Adipocyte (in vitro differentiated cells): ENCODE data around the gene ZFHX2.

Source experiments
- DNase-seq: peaks from one replicate; pipeline ENCODE4 v3.0.0-alpha.2; 2015; ENCODE audit warnings: low read depth
- H3K27me3 ChIP-seq: replicated peaks from 2 replicates; pipeline ENCODE4 v1.7.0; 2013; ENCODE audit warnings: mild to moderate bottlenecking, low read length, moderate library complexity; ENCODE audit not compliant: control insufficient read depth, insufficient read depth
- H3K36me3 ChIP-seq: 2 replicates; pipeline ENCODE4 v1.7.0; 2013; ENCODE audit warnings: low read length, mild to moderate bottlenecking, moderate library complexity; ENCODE audit not compliant: control insufficient read depth, insufficient read depth, severe bottlenecking
- H3K4me1 ChIP-seq: 2 replicates; pipeline ENCODE4 v1.7.0; 2013; ENCODE audit warnings: mild to moderate bottlenecking, low read length, moderate library complexity; ENCODE audit not compliant: control insufficient read depth, insufficient read depth
- H3K4me3 ChIP-seq: 2 replicates; pipeline ENCODE4 v1.7.0; 2013; ENCODE audit warnings: mild to moderate bottlenecking, low read length, moderate library complexity
- H3K9ac ChIP-seq: 2 replicates; pipeline ENCODE4 v1.7.0; 2013; ENCODE audit warnings: mild to moderate bottlenecking, low read length, moderate library complexity
- H3K9me3 ChIP-seq: 2 replicates; pipeline ENCODE4 v1.7.0; 2013; ENCODE audit warnings: mild to moderate bottlenecking, low read length, moderate library complexity; ENCODE audit not compliant: control insufficient read depth

Gene ZFHX2

GRCh38 chr14:23487216-23487615 lies 64.3 kb downstream of the ZFHX2 start:
- H3K9ac ChIP-seq, result no peak overlapping the region
- H3K4me1 ChIP-seq, result no peaks in the 10 kb centered on the region
- peaks cover 5% of the 10 kb centered on the region for H3K36me3 ChIP-seq
- no peaks in the 10 kb centered on the region for H3K9me3 ChIP-seq
- no peak for DNase-seq
- no peaks in the 10 kb centered on the region for H3K27me3 ChIP-seq
- H3K4me3 ChIP-seq, result no peak overlapping the region

GRCh38 chr14:23486036-23486435 lies 65.5 kb downstream of the ZFHX2 start:
- Histone ChIP-seq H3K9me3 (no peaks in the 10 kb centered on the region), H3K27me3 (no peaks in the 10 kb centered on the region), H3K4me3 (no peak overlapping the region), H3K36me3 (peaks cover 6% of the 10 kb centered on the region), H3K4me1 (no peaks in the 10 kb centered on the region), H3K9ac (no peak overlapping the region)
- DNase-seq, result no peak

- no peaks in the 10 kb centered on the region for H3K4me1 ChIP-seq
- H3K4me3 ChIP-seq, result no peak overlapping the region
- no peaks in the 10 kb centered on the region for H3K27me3 ChIP-seq
Measured at GRCh38 chr14:23485326-23485725, 66.2 kb downstream of the ZFHX2 start.

GRCh38 chr14:23483236-23483854 lies 68.2 kb downstream of the ZFHX2 start:
- H3K9ac ChIP-seq, result no peak overlapping the region
- H3K36me3 ChIP-seq, result peaks cover 20% of the 10 kb centered on the region
- no peaks in the 10 kb centered on the region for H3K9me3 ChIP-seq
- no peaks in the 10 kb centered on the region for H3K27me3 ChIP-seq
- no peak for DNase-seq
- no peaks in the 10 kb centered on the region for H3K4me1 ChIP-seq
- no peak overlapping the region for H3K4me3 ChIP-seq

More at GRCh38 chr14:23485326-23485725, 66.2 kb downstream of the ZFHX2 start:
- Histone ChIP-seq H3K9me3 (no peaks in the 10 kb centered on the region), H3K9ac (no peak overlapping the region), H3K36me3 (peaks cover 13% of the 10 kb centered on the region)
- no peak for DNase-seq

GRCh38 chr14:23482823-23483148 lies 68.8 kb downstream of the ZFHX2 start:
- Histone ChIP-seq H3K4me3 (no peak overlapping the region), H3K9ac (no peak overlapping the region), H3K36me3 (peaks cover 25% of the 10 kb centered on the region), H3K9me3 (no peaks in the 10 kb centered on the region), H3K4me1 (no peaks in the 10 kb centered on the region), H3K27me3 (no peaks in the 10 kb centered on the region)
- DNase-seq, result no peak

- H3K27me3 ChIP-seq, result no peaks in the 10 kb centered on the region
- no peaks in the 10 kb centered on the region for H3K4me1 ChIP-seq
- H3K36me3 ChIP-seq, result peaks cover 30% of the 10 kb centered on the region
- DNase-seq, result no peak
- no peak overlapping the region for H3K9ac ChIP-seq
- H3K4me3 ChIP-seq, result no peak overlapping the region
- H3K9me3 ChIP-seq, result no peaks in the 10 kb centered on the region
Measured at GRCh38 chr14:23481979-23482822, 69.4 kb downstream of the ZFHX2 start.

- peak; percentile 18 for DNase-seq
- no peak overlapping the region for H3K9ac ChIP-seq
- H3K27me3 ChIP-seq, result no peaks in the 10 kb centered on the region
- H3K9me3 ChIP-seq, result no peaks in the 10 kb centered on the region
- no peak overlapping the region for H3K4me3 ChIP-seq
- no peaks in the 10 kb centered on the region for H3K4me1 ChIP-seq
- peaks cover 38% of the 10 kb centered on the region for H3K36me3 ChIP-seq
Measured at GRCh38 chr14:23481362-23481970, 70.1 kb downstream of the ZFHX2 start.

- peaks cover 63% of the 10 kb centered on the region for H3K36me3 ChIP-seq
- H3K9me3 ChIP-seq, result no peaks in the 10 kb centered on the region
- H3K4me3 ChIP-seq, result no peak overlapping the region
- H3K4me1 ChIP-seq, result no peaks in the 10 kb centered on the region
- H3K27me3 ChIP-seq, result no peaks in the 10 kb centered on the region
- H3K9ac ChIP-seq, result no peak overlapping the region
- DNase-seq, result peak; percentile 89
Measured at GRCh38 chr14:23478109-23478759, 73.3 kb downstream of the ZFHX2 start.

GRCh38 chr14:23470947-23471346 lies 80.6 kb downstream of the ZFHX2 start:
- H3K4me3 ChIP-seq, result no peak overlapping the region

More at GRCh38 chr14:23470947-23471346, 80.6 kb downstream of the ZFHX2 start:
- Histone ChIP-seq H3K36me3 (peaks cover 50% of the 10 kb centered on the region), H3K27me3 (no peaks in the 10 kb centered on the region), H3K9me3 (no peaks in the 10 kb centered on the region), H3K9ac (no peak overlapping the region), H3K4me1 (peaks cover 10% of the 10 kb centered on the region)
- no peak for DNase-seq
